ENCODE measurements around the gene UNC93A. TPM values are rescaled to one million over a fixed set of nuclear protein-coding genes. Genes with fewer than 3 reads are reported as not detected.

Gene UNC93A
- total and polyA plus RNA-seq, 2 donors (not counting 1 experiment from before 2014, with no cell fraction given): not detected

GRCh38 chr6:167275001-167275400 is 16.1 kb upstream of the UNC93A start:
- H3K27me3 Mint-ChIP-seq: peaks cover 32% of the 10 kb centered on the region
- POLR2A ChIA-PET: no interaction called here

DNA sequence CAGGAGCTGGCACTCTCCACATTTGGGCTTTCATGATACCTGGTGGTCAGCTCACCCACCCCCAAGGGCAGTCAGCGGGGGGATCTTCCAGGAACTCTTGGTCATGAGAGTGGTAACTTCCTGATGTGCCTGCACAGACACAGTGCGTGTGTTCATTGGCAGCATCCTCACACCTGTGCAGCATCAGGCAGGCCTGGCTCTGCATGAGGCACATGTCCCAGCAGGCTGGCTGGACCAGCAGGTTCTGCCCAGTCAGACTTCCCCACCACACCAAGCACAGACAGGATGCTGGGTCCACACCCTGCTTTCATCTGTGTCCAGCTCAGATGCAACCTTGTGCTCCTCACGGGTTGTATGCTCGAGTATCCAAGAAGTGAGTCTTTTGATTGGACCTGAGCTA is 15.7 kb upstream of the UNC93A start:
- H3K79me2 ChIP-seq (ENCODE audit: control insufficient read depth, insufficient read depth, low read length): no peaks in the 10 kb centered on the region
- no peak overlapping the region for H3K9ac ChIP-seq (ENCODE audit: low read length)
- H3K27ac ChIP-seq (ENCODE audit: low read length in 2 of 2): no peak overlapping the region
- no peak overlapping the region for H3K4me3 ChIP-seq (ENCODE audit: control extremely low read depth in 1 of 5, extremely low read depth in 1 of 5, insufficient read depth in 1 of 5, low read depth in 2 of 5, low read length in 4 of 5)
- no peaks in the 10 kb centered on the region for H3K4me1 ChIP-seq (ENCODE audit: control insufficient read depth in 2 of 2, insufficient read depth in 2 of 2, low read length in 2 of 2)
- H3K4me1 Mint-ChIP-seq: no peaks in the 10 kb centered on the region
- peaks cover 30% of the 10 kb centered on the region for H3K27me3 Mint-ChIP-seq
- POLR2A ChIA-PET: no interaction called here
- no peak overlapping the region for H2AFZ ChIP-seq (ENCODE audit: insufficient read depth, low read depth, low read length, poor library complexity, severe bottlenecking)
- H3K4me2 ChIP-seq (replicated peaks; ENCODE audit: low read depth, low read length, poor library complexity, severe bottlenecking): no peak overlapping the region
- ATAC-seq (ENCODE audit: low read depth) (no peak), DNase-seq (no peak)
- CTCF ChIA-PET: interaction anchor here (1.4 kb wide), 3 partner anchors 14 to 52 kb away, joined by 3 to 4 read pairs (median 3); no protein-coding TSS in a partner anchor
- H3K9me3 Mint-ChIP-seq (ENCODE audit: insufficient read depth): no peaks in the 10 kb centered on the region
- WGBS (ENCODE audit: insufficient coverage): 86% methylated on average over 4 of the region's 4 CpGs
- intact Hi-C loops (cut with micrococcal nuclease): no loop called here
- no peaks in the 10 kb centered on the region for H4K20me1 ChIP-seq (ENCODE audit: control insufficient read depth, insufficient read depth, low read length, poor library complexity, severe bottlenecking)
- H3K4me3 Mint-ChIP-seq: no peak overlapping the region
- H3K36me3 ChIP-seq (replicated peaks in 1 of 2; ENCODE audit: control extremely low read depth in 1 of 2, control insufficient read depth in 1 of 2, extremely low read depth in 1 of 2, insufficient read depth in 2 of 2, low read length in 1 of 2): no peaks in the 10 kb centered on the region
- H3K27ac Mint-ChIP-seq: no peak overlapping the region
- H3K27me3 ChIP-seq (replicated peaks in 1 of 4; ENCODE audit: control extremely low read depth in 1 of 4, control insufficient read depth in 3 of 4, insufficient read depth in 4 of 4, low read length in 3 of 4): peaks cover 0 to 13% (median 4%) of the 10 kb centered on the region in 4 experiments
- TF ChIP-seq CTCF (IDR thresholded peaks at IDR 0.05) (no peak), EZH2 (IDR thresholded peaks at IDR 0.05; ENCODE audit: borderline replicate concordance, insufficient read depth, low read depth, low read length, poor library complexity, severe bottlenecking) (no peak)
- no peaks in the 10 kb centered on the region for H3K9me3 ChIP-seq (ENCODE audit: control extremely low read depth in 1 of 3, control insufficient read depth in 2 of 3, insufficient read depth in 1 of 3, low read length in 2 of 3)

More at GRCh38 chr6:167275001-167275400, 16.1 kb upstream of the UNC93A start:
- no peak for ATAC-seq (ENCODE audit: low read depth)
- Histone ChIP-seq H3K4me3 (ENCODE audit: control extremely low read depth in 1 of 5, extremely low read depth in 1 of 5, insufficient read depth in 1 of 5, low read depth in 2 of 5, low read length in 4 of 5) (no peak overlapping the region), H3K4me1 (ENCODE audit: control insufficient read depth in 2 of 2, insufficient read depth in 2 of 2, low read length in 2 of 2) (no peaks in the 10 kb centered on the region), H4K20me1 (ENCODE audit: control insufficient read depth, insufficient read depth, low read length, poor library complexity, severe bottlenecking) (no peaks in the 10 kb centered on the region), H3K27me3 (replicated peaks in 1 of 4; ENCODE audit: control extremely low read depth in 1 of 4, control insufficient read depth in 3 of 4, insufficient read depth in 4 of 4, low read length in 3 of 4) (peaks cover 0 to 13% (median 4%) of the 10 kb centered on the region in 4 experiments), H3K9ac (ENCODE audit: low read length) (no peak overlapping the region), H3K4me2 (replicated peaks; ENCODE audit: low read depth, low read length, poor library complexity, severe bottlenecking) (no peak overlapping the region), H2AFZ (ENCODE audit: insufficient read depth, low read depth, low read length, poor library complexity, severe bottlenecking) (no peak overlapping the region), H3K27ac (ENCODE audit: low read length in 2 of 2) (no peak overlapping the region), H3K79me2 (ENCODE audit: control insufficient read depth, insufficient read depth, low read length) (no peaks in the 10 kb centered on the region), H3K9me3 (ENCODE audit: control extremely low read depth in 1 of 3, control insufficient read depth in 2 of 3, insufficient read depth in 1 of 3, low read length in 2 of 3) (no peaks in the 10 kb centered on the region), H3K36me3 (replicated peaks in 1 of 2; ENCODE audit: control extremely low read depth in 1 of 2, control insufficient read depth in 1 of 2, extremely low read depth in 1 of 2, insufficient read depth in 2 of 2, low read length in 1 of 2) (no peaks in the 10 kb centered on the region)
- DNase-seq: no peak
- CTCF ChIA-PET: interaction anchor here (1.4 to 1.7 kb wide), 4 partner anchors 13 to 51 kb away, joined by 3 to 5 read pairs (median 4); partner anchors contain the start of gene UNC93A
- TF ChIP-seq EZH2 (IDR thresholded peaks at IDR 0.05; ENCODE audit: borderline replicate concordance, insufficient read depth, low read depth, low read length, poor library complexity, severe bottlenecking) (no peak), CTCF (IDR thresholded peaks at IDR 0.05) (no peak)
- H3K9me3 Mint-ChIP-seq (ENCODE audit: insufficient read depth): no peaks in the 10 kb centered on the region
- WGBS (ENCODE audit: insufficient coverage): 71% methylated on average over 8 of the region's 8 CpGs
- H3K27ac Mint-ChIP-seq: no peak overlapping the region
- intact Hi-C loops (cut with micrococcal nuclease): no loop called here
- no peaks in the 10 kb centered on the region for H3K4me1 Mint-ChIP-seq
- H3K4me3 Mint-ChIP-seq: no peak overlapping the region

Data from B cell (primary cell).